ENCODE results near the gene ARHGAP28. TPM values are rescaled to one million over a fixed set of nuclear protein-coding genes. Genes with fewer than 3 reads are reported as not detected.

Gene ARHGAP28
- total RNA-seq, 2 donors from 2014 or later, result 110 to 133 TPM

DNA sequence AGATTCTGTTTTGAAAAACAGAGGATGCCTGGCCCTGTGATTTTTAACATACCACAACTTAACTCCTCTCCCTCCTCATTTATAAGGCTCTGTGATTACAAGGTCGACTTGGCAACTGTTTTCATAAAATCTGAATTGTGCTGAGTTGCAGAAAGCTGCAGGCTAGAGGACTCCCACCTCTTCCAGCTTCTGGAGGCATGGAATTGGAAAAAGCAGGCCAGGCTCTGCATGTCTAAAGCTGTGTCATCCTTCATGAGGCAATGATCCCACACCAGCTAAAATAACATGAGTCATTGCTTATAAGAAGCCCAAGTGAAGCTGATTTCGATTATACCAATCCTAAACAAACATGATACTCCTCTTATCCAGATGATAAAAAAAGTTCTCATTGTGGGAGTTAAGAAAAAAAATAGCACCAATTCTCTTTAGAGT is 11.7 kb downstream of the ARHGAP28 start:
- Mint-ChIP-seq H3K36me3 (ENCODE audit: low read depth) (peaks cover 31% of the 10 kb centered on the region), H3K9me3 (no peaks in the 10 kb centered on the region), H3K27me3 (ENCODE audit: insufficient read depth) (no peaks in the 10 kb centered on the region), H3K4me1 (peaks cover 30% of the 10 kb centered on the region), H3K27ac (no peak overlapping the region), H3K4me3 (no peak overlapping the region)
- DNase-seq, result no peak
- Histone ChIP-seq H3K27me3 (ENCODE audit: control insufficient read depth, insufficient read depth, low read length, poor library complexity, severe bottlenecking) (no peaks in the 10 kb centered on the region), H3K27ac (ENCODE audit: low read depth, low read length) (no peak overlapping the region), H3K36me3 (ENCODE audit: control insufficient read depth, insufficient read depth, low read length) (peaks cover 42% of the 10 kb centered on the region), H3K4me1 (ENCODE audit: control insufficient read depth, insufficient read depth, low read length) (peaks cover 12% of the 10 kb centered on the region), H3K4me3 (ENCODE audit: low read length) (no peak overlapping the region), H3K9ac (ENCODE audit: extremely low read depth, low read length, poor library complexity, severe bottlenecking) (no peak overlapping the region), H3K9me3 (ENCODE audit: control insufficient read depth, low read length) (no peaks in the 10 kb centered on the region)
- TF ChIP-seq, protein P1, sequence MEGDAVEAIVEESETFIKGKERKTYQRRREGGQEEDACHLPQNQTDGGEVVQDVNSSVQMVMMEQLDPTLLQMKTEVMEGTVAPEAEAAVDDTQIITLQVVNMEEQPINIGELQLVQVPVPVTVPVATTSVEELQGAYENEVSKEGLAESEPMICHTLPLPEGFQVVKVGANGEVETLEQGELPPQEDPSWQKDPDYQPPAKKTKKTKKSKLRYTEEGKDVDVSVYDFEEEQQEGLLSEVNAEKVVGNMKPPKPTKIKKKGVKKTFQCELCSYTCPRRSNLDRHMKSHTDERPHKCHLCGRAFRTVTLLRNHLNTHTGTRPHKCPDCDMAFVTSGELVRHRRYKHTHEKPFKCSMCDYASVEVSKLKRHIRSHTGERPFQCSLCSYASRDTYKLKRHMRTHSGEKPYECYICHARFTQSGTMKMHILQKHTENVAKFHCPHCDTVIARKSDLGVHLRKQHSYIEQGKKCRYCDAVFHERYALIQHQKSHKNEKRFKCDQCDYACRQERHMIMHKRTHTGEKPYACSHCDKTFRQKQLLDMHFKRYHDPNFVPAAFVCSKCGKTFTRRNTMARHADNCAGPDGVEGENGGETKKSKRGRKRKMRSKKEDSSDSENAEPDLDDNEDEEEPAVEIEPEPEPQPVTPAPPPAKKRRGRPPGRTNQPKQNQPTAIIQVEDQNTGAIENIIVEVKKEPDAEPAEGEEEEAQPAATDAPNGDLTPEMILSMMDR (conservative IDR thresholded peaks at IDR 0.05), result no peak
- WGBS, 2 experiments (ENCODE audit: insufficient coverage in 1 of 2, insufficient read length in 1 of 2), result 18 to 55% methylated on average over 1 to 2 of the region's 2 CpGs

DNA sequence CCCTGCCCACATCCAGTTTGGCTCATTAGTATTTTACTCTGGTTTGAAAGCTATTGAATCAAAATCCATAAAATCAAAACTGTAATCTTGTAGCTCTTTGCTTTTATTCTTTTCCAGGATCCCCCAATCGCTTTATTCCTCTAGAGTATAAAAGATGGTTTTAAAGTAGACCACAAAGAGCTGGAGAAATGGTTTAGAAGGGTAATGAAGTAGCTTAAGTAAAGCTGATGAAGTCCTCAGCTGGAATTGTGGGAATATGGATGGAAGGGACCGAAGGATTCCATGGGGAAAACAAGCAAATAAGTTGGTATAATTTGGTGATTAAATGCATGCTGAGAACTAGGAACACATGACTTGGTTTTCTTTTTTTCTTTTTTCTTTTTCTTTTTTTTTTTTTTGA is 12.3 kb downstream of the ARHGAP28 start:
- Histone ChIP-seq H3K9ac (ENCODE audit: extremely low read depth, low read length, poor library complexity, severe bottlenecking) (no peak overlapping the region), H3K9me3 (ENCODE audit: control insufficient read depth, low read length) (no peaks in the 10 kb centered on the region), H3K4me3 (ENCODE audit: low read length) (no peak overlapping the region), H3K27me3 (ENCODE audit: control insufficient read depth, insufficient read depth, low read length, poor library complexity, severe bottlenecking) (no peaks in the 10 kb centered on the region), H3K27ac (ENCODE audit: low read depth, low read length) (no peak overlapping the region), H3K36me3 (ENCODE audit: control insufficient read depth, insufficient read depth, low read length) (peaks cover 43% of the 10 kb centered on the region), H3K4me1 (ENCODE audit: control insufficient read depth, insufficient read depth, low read length) (peaks cover 11% of the 10 kb centered on the region)
- TF ChIP-seq, protein P1 (conservative IDR thresholded peaks at IDR 0.05), result no peak
- no peak for DNase-seq
- Mint-ChIP-seq H3K36me3 (ENCODE audit: low read depth) (peaks cover 32% of the 10 kb centered on the region), H3K9me3 (no peaks in the 10 kb centered on the region), H3K27ac (no peak overlapping the region), H3K4me3 (no peak overlapping the region), H3K27me3 (ENCODE audit: insufficient read depth) (no peaks in the 10 kb centered on the region), H3K4me1 (peaks cover 30% of the 10 kb centered on the region)
- WGBS, 2 experiments (ENCODE audit: insufficient coverage in 1 of 2, insufficient read length in 1 of 2), result 97% methylated on average over 2 of the region's 2 CpGs; no CpG with 5 or more reads in 1 of the 2 experiments

DNA sequence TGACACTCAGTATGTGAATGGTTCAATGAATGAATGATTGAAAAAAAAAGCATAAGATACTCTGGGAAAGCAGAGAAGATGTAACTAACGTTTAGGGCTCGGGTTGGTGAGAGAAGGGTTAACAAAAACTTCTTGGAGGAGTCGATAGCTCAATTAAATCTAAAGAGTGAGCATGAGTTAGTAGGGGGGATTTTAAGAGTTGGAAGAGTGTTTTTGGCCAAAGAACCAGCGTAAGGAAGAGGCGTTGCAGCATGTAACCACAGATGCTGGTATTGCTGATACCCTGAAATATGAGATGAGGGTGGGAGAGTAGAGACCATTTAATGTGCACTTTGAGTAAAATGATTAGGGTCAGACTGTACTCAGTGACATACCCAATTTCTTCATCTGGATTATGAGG is 14.5 kb downstream of the ARHGAP28 start:
- Histone ChIP-seq H3K4me1 (ENCODE audit: control insufficient read depth, insufficient read depth, low read length) (peaks cover 7% of the 10 kb centered on the region), H3K27me3 (ENCODE audit: control insufficient read depth, insufficient read depth, low read length, poor library complexity, severe bottlenecking) (no peaks in the 10 kb centered on the region), H3K4me3 (ENCODE audit: low read length) (no peak overlapping the region), H3K36me3 (ENCODE audit: control insufficient read depth, insufficient read depth, low read length) (peaks cover 51% of the 10 kb centered on the region), H3K9me3 (ENCODE audit: control insufficient read depth, low read length) (peaks cover 7% of the 10 kb centered on the region), H3K9ac (ENCODE audit: extremely low read depth, low read length, poor library complexity, severe bottlenecking) (no peak overlapping the region), H3K27ac (ENCODE audit: low read depth, low read length) (no peak overlapping the region)
- TF ChIP-seq, protein P1 (conservative IDR thresholded peaks at IDR 0.05), result no peak
- no peak overlapping the region for H3K4me3 Mint-ChIP-seq
- no peaks in the 10 kb centered on the region for H3K9me3 Mint-ChIP-seq
- 89 to 91% methylated on average over 5 of the region's 5 CpGs for WGBS, 2 experiments (ENCODE audit: insufficient coverage in 1 of 2, insufficient read length in 1 of 2)
- peaks cover 28% of the 10 kb centered on the region for H3K4me1 Mint-ChIP-seq
- H3K36me3 Mint-ChIP-seq (ENCODE audit: low read depth), result peaks cover 40% of the 10 kb centered on the region
- no peak overlapping the region for H3K27ac Mint-ChIP-seq
- H3K27me3 Mint-ChIP-seq (ENCODE audit: insufficient read depth), result no peaks in the 10 kb centered on the region
- DNase-seq, result no peak
